HG03439 (cell line): ENCODE measurements around the gene THADA.

Experiments used
- ATAC-seq: cut with Tn5 transposase; IDR thresholded peaks from one replicate; pipeline ENCODE4 v1.9.1; 2021; ENCODE audit warnings: mild to moderate bottlenecking, moderate library complexity; ENCODE audit not compliant: unreplicated experiment

The THADA gene

GRCh38 chr2:43445781-43446180 is 150.1 kb downstream of the THADA start:
- no peak for ATAC-seq

DNA sequence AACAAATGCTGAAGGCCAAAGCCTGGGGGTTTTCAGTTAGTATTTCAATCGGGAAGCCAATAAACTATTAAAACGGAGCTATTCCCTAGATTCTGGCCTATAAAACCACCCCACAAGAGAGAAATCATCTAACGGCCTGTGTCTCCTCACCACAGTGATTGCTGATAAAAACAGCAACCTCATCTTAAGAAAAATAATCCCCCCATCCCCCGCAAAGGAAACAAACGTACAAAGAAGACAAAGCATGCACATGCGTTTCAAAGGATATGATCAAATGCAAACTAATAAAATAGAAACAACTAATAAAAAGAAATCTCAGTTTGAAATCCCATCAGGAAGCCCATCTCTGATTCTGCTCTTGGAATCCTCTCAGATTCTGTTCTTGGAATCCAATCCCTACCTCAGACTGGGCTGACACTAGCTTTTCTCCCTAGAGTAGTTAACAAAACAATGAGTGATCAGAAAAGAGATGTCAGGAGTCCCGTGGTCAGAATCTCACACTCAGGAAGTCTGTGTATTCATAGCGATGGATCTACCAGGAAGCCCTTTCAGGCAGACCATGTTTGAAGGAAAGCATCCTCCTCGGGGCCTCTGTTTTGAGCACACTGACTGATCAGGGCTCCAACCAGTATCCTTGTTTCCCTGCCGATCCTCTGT is 150.7 kb downstream of the THADA start:
- no peak for ATAC-seq

- ATAC-seq, result no peak
Measured at GRCh38 chr2:43443282-43443681, 152.6 kb downstream of the THADA start.

- ATAC-seq, result no peak
Measured at GRCh38 chr2:43441195-43441594, 154.6 kb downstream of the THADA start.

DNA sequence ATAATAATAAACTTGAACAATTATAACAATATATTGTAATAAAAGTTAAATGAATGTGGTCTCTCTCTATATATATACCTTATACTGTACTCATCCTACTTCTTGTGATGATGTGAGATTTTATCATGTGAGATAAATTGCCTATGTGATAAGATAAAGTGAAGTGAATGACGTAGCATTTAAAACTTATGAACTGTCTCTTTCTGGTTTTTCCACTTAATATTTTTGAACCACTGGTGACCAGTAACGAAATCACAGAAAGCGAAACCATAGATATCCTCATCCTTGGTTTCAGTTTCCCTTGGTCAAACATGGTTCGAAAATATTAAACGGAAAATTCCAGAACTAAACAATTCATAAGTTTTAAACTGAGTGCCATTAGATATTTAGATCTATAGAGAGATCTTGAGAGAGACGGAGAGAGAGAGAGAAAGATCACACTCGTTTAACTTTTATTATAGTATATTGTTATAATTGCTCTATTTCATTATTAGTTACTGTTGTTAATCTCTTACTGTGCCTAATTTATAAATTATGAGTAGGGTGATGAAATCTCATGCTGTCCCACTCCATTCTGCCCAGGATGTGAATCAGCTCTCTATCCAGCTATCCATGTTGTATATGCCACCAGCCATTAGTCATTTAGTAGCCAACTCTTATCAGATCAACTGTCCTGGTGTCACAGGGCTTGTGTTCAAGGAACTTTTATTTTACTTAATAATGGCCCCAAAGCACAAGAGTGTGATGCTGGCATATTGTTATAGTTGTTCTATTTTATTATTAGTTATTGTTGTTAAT is 156.8 kb downstream of the THADA start:
- no peak for ATAC-seq

- ATAC-seq, result no peak
Measured at GRCh38 chr2:43438342-43438741, 157.5 kb downstream of the THADA start.

DNA sequence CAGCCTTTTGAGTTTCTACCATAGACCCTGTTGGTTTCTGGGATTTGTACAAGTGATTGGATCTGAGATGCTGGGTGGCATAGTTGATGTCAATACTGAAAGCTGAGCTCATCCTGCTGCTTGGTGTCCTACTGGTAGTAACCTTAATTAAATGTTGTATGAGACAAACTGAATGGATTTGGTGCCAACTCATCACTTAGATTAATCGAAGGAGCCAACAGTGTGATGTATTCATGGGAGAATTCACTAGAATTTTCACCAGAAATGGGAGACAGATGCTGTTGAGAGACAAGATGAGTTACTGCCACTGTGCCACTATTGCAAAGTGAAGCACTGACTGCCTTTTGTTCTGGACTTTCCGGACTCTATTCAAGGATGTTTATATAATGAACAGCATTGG is 158.5 kb downstream of the THADA start:
- no peak for ATAC-seq

DNA sequence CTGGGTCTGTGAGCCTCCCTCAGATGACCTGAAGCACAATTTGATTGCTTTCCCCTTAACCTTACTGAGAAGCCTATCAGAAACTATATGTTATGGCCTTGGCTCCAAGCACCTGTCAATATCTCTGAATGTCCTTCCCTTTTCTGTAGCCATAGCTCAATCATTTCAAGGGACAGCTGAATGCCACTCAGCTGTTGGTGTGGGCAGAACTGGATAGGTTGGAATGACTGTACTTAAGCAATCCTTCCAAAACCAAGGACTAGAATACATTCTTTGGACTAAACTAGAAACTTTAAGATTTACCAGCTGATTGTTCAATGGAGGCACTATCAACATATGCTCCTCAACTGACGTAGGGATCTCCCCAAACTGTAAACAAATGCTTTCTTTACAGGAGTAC is 159.4 kb downstream of the THADA start:
- ATAC-seq, result no peak

DNA sequence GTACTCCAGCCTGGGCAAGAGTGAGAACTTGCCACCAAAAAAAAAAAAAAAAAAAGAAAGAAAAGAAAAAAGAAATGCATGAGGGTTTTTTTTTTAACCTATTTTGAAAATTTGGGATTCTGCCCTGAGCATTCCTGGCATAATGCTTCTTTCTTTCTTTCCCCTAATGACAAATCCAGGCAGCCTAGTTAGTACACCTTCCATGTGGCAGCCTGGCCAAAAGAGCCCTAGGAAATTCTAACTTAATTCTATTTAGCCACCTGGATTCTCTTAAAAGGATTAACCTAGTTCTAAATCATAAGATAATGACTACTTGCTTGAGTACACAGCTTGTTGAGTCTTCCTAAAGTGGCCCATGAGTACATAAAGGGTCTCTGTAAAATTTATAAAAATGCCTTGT is 160.1 kb downstream of the THADA start:
- ATAC-seq, result no peak

DNA sequence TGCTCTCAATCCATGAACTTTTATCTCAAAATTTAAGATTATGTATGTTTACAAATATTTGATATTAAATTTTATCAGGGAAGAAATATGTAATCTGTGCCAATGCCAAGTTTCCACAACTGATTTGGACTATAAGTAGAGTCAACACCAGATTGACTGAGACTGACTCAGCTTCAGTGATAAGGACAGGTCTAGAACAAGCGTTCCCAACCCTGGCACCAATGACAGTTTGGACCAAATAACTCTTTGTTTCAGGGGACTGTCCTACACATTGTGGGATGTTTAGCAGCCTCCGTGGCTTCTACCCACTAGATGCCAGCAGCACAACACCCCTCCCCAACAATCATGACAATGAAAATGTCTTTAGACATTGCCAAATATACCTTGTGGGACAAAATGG is 165.3 kb downstream of the THADA start:
- ATAC-seq, result no peak

DNA sequence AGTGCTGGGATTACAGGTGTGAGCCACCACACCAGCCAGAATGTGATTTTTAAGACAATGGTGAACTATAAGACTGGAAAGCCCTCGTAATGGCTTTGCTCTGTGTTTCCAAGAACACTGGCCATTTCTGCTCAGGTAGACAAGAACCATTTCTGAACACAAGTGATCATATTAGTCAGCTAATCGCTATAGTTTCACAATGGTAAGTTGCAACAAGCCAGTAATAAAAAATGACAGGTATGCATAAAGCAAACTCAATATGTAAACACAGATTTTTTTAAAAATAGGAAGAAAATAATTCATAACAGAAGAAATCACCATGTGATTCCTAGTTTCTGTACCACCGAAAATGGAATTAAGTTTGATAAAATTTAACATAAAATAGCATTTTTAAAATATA is 166.5 kb downstream of the THADA start:
- no peak for ATAC-seq

- ATAC-seq, result no peak
Measured at GRCh38 chr2:43427032-43427424, 168.8 kb downstream of the THADA start.

- peak; percentile 89 for ATAC-seq
Measured at GRCh38 chr2:43426305-43427031, 169.4 kb downstream of the THADA start.

GRCh38 chr2:43425659-43426058 is 170.2 kb downstream of the THADA start:
- no peak for ATAC-seq

GRCh38 chr2:43424262-43425207 is 171.3 kb downstream of the THADA start:
- ATAC-seq, result no peak

DNA sequence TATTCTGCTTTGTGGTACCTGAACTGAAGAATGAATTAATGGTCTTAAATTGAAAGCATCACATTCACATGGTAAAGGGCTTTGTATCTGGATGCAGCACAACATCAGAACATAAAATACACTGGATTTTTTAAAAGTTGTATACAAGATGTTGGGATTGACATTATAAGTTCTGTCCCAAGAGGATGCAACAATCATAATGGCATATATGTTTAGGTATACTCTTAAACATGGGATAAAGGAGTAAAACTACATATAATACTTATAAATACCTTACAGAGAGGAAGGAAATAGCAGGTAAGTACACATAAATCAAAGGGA is 171.9 kb downstream of the THADA start:
- no peak for ATAC-seq

- ATAC-seq, result no peak
Measured at GRCh38 chr2:43421194-43421593, 174.6 kb downstream of the THADA start.

DNA sequence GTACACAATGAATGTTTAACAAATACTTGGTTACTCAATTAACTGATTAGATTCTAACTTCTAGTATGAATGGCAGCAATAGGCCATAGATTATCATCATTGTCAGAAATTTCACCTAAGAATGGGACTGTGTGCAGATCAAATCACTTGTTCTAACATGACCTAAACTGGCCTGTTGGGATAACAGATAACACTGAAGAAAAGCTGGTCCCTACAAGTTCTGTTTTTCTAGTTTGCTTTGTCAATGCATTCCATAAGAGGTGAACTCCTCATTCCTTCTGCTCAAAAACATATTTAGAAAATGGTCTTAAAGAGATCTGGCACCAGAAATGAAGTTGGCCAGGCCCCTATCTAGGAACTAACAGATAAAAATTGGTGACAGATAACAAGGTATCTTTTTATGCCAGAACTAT is 175.4 kb downstream of the THADA start:
- no peak for ATAC-seq

- no peak for ATAC-seq
Measured at GRCh38 chr2:43419876-43420275, 176.0 kb downstream of the THADA start.

- no peak for ATAC-seq
Measured at GRCh38 chr2:43419243-43419642, 176.6 kb downstream of the THADA start.

- no peak for ATAC-seq
Measured at GRCh38 chr2:43418680-43419079, 177.2 kb downstream of the THADA start.
